Hair follicle dermal papilla cell (primary cell): ENCODE measurements around the gene RAB5B. TPM values are rescaled to one million over a fixed set of nuclear protein-coding genes. Genes with fewer than 3 reads are reported as not detected.

ENCODE experiments used
- total RNA-seq: library from RNA; depleted of rRNA; stranded (reverse); fragments of >200 nt; gene quantifications from 2 replicates; pipeline ENCODE4 v1.2.3, GENCODE V29; 2012

RAB5B gene, protein sequence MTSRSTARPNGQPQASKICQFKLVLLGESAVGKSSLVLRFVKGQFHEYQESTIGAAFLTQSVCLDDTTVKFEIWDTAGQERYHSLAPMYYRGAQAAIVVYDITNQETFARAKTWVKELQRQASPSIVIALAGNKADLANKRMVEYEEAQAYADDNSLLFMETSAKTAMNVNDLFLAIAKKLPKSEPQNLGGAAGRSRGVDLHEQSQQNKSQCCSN
- total RNA-seq: 92.8 and 93.1 TPM in 2 replicates

GRCh38 chr12:55973599-55974307 lies at the start of gene RAB5B:
RAB5B (plus strand) TSS chr12:55974078; CDS start chr12:55986961, 12,883 bp downstream.

GRCh38 chr12:55927588-55928502 lies 46.0 kb upstream of the RAB5B start, which contains the start of gene PYM1:
PYM1 (minus strand) TSS chr12:55927894; CDS start chr12:55927761, 133 bp downstream.

GRCh38 chr12:55930771-55931316 lies 43.0 kb upstream of the RAB5B start, which contains the start of gene DGKA:
DGKA (plus strand) TSS chr12:55931162; CDS start chr12:55936504, 5,342 bp downstream.

GRCh38 chr12:55965941-55966407 lies 7.9 kb upstream of the RAB5B start, which contains the start of gene PMEL:
PMEL (minus strand) TSS chr12:55966042; CDS start chr12:55966011, 31 bp downstream.

DNA sequence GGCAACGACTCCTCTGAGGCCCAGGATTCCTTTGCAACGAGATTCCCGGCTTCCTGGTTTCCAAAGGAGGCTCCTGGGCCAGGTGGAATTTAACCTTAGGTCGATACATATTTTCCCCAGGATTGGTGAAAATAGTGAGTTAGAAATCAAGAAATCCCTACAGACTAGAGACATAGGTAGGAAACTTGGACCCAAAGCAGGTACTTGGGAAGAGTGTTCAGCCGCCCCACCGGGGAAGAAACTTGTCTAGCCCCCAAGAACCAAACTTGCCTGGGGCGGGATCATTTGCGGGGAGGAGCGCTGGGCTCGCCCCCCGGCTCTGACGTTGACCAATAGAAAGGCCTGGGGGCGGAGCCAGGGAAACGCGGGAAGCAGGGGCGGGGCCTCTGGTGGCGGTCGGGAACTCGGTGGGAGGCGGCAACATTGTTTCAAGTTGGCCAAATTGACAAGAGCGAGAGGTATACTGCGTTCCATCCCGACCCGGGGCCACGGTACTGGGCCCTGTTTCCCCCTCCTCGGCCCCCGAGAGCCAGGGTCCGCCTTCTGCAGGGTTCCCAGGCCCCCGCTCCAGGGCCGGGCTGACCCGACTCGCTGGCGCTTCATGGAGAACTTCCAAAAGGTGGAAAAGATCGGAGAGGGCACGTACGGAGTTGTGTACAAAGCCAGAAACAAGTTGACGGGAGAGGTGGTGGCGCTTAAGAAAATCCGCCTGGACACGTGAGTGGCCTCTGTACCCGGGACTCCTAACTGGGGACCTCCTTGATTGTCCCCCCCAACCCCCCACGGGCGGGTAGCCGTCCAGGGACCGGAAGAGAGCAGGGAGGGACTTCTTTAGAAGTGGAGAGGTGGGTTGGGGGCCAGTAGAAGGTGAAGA lies 7.2 kb upstream of the RAB5B start, which contains the start of gene CDK2:
CDK2 (plus strand) TSS at position 423 of the 874 bp plus-strand sequence; CDS start at position 602, 179 bp downstream.

DNA sequence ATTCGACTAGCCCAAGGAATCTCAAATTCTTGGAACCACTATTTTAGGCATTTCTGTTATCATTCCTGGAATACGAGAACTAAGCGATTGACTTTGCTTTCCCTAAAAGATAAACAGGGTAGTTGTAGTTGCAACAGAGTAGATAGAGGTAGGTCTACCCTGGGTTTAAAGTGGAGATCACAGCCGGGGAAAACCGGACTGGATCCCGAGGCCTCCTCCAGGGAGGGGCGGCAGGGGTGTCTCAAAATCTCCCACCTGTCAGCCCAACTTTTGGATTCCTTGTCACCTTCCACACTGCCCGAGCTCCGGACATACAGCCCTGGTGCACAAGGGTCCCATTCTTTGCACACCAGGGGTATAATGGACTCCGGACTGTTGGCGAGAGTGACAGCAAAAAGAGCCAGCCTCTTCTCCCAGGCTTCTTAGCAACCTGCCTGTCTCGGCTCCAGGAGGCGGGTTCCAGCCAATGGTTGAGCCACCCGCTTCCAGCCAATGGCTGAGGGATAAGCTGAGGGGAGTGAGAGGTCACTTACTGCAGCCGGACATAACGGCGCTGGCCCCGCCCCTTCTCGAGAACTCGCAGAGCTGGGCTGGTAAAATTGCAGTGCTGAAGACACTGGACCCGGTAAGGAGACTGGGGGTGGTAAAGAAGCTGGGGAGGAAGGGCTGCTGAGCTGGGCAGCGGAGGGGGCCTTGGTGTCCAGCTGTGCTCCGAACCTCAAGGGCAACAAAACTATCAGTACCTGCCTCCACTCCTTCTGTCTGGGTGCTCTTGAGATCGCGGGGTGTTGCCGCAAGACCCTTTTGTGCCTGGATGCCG lies 23.0 kb downstream of the RAB5B start, which contains the start of gene SUOX:
SUOX (plus strand) TSS at position 562 of the 820 bp plus-strand sequence. CDS start 4,946 bp downstream, outside the sequence.

GRCh38 chr12:56020423-56021184 lies 46.7 kb downstream of the RAB5B start, which contains the start of gene IKZF4:
IKZF4 (plus strand) TSS chr12:56021043; CDS start chr12:56021494, 451 bp downstream.

GRCh38 chr12:56041552-56042429 lies 67.9 kb downstream of the RAB5B start, which contains the start of gene RPS26:
RPS26 (plus strand) TSS chr12:56041918; CDS start chr12:56042167, 249 bp downstream.

Other genes with a start within 250 kb of the RAB5B start
- 1,008 and 1,281 TPM in 2 replicates for gene CD63, start 245.1 kb upstream of the RAB5B start, total RNA-seq
- gene GDF11, start 231.0 kb upstream of the RAB5B start, total RNA-seq: 8.1 and 9.6 TPM in 2 replicates
- gene SARNP, start 156.4 kb upstream of the RAB5B start, total RNA-seq: 34.1 and 40.0 TPM in 2 replicates
- 13.0 and 14.7 TPM in 2 replicates for gene ORMDL2, start 156.0 kb upstream of the RAB5B start, total RNA-seq
- 59.7 and 66.5 TPM in 2 replicates for gene DNAJC14, start 144.5 kb upstream of the RAB5B start, total RNA-seq
- gene MMP19, start 131.1 kb upstream of the RAB5B start, total RNA-seq: 15.4 and 16.1 TPM in 2 replicates
- 25.2 and 29.8 TPM in 2 replicates for gene PYM1, start 46.2 kb upstream of the RAB5B start, total RNA-seq
- gene DGKA, start 42.9 kb upstream of the RAB5B start, total RNA-seq: 51.0 and 60.5 TPM in 2 replicates
- 1.1 and 2.9 TPM in 2 replicates for gene PMEL, start 8.0 kb upstream of the RAB5B start, total RNA-seq
- 14.1 and 17.7 TPM in 2 replicates for gene CDK2, start 7.2 kb upstream of the RAB5B start, total RNA-seq
- gene SUOX, start 23.2 kb downstream of the RAB5B start, total RNA-seq: 13.1 and 13.3 TPM in 2 replicates
- gene IKZF4, start 47.0 kb downstream of the RAB5B start, total RNA-seq: 2.4 and 2.8 TPM in 2 replicates
- gene RPS26, start 67.8 kb downstream of the RAB5B start, total RNA-seq: 192 and 318 TPM in 2 replicates
- 0.73 and 2.3 TPM in 2 replicates for gene ERBB3, start 106.1 kb downstream of the RAB5B start, total RNA-seq
- 83.1 and 84.2 TPM in 2 replicates for gene PA2G4, start 130.5 kb downstream of the RAB5B start, total RNA-seq
- gene RPL41, start 142.6 kb downstream of the RAB5B start, total RNA-seq: 811 and 982 TPM in 2 replicates
- 7.7 and 9.9 TPM in 2 replicates for gene ZC3H10, start 144.2 kb downstream of the RAB5B start, total RNA-seq
- gene ESYT1, start 154.2 kb downstream of the RAB5B start, total RNA-seq: 251 and 267 TPM in 2 replicates
- 53.9 and 65.1 TPM in 2 replicates for gene MYL6B, start 178.5 kb downstream of the RAB5B start, total RNA-seq
- gene MYL6, start 184.3 kb downstream of the RAB5B start, total RNA-seq: 831 and 1,406 TPM in 2 replicates
- gene SMARCC2, start 215.4 kb downstream of the RAB5B start, total RNA-seq: 75.8 and 76.9 TPM in 2 replicates
- gene RNF41, start 247.8 kb downstream of the RAB5B start, total RNA-seq: 145 and 163 TPM in 2 replicates